ENCODE measurements around the gene HOXA4.

- TF ChIP-seq, protein P1, sequence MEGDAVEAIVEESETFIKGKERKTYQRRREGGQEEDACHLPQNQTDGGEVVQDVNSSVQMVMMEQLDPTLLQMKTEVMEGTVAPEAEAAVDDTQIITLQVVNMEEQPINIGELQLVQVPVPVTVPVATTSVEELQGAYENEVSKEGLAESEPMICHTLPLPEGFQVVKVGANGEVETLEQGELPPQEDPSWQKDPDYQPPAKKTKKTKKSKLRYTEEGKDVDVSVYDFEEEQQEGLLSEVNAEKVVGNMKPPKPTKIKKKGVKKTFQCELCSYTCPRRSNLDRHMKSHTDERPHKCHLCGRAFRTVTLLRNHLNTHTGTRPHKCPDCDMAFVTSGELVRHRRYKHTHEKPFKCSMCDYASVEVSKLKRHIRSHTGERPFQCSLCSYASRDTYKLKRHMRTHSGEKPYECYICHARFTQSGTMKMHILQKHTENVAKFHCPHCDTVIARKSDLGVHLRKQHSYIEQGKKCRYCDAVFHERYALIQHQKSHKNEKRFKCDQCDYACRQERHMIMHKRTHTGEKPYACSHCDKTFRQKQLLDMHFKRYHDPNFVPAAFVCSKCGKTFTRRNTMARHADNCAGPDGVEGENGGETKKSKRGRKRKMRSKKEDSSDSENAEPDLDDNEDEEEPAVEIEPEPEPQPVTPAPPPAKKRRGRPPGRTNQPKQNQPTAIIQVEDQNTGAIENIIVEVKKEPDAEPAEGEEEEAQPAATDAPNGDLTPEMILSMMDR (conservative IDR thresholded peaks at IDR 0.05; ENCODE audit: low read depth, low read length) = no peak
- TF ChIP-seq RCOR1 (IDR thresholded peaks at IDR 0.05; ENCODE audit: insufficient replicate concordance, low read length) = no peak
- TF ChIP-seq RAD21 (IDR thresholded peaks at IDR 0.05; ENCODE audit: low read length) = no peak
- TF ChIP-seq POLR2A (IDR thresholded peaks at IDR 0.05; ENCODE audit: low read depth, low read length) = no peak
- TF ChIP-seq NFE2L2 (IDR thresholded peaks at IDR 0.05; ENCODE audit: low read depth, low read length) = no peak
- no peak for TF ChIP-seq FOS (IDR thresholded peaks at IDR 0.05; ENCODE audit: low read depth, low read length)
- no peak for TF ChIP-seq BHLHE40 (IDR thresholded peaks at IDR 0.05; ENCODE audit: low read depth, low read length)
- no peak for TF ChIP-seq MAFK (IDR thresholded peaks at IDR 0.05; ENCODE audit: low read depth, low read length)
These were observed 23.0 kb upstream of the HOXA4 start for GRCh38 chr7:27153526-27153925.

Data from IMR-90 (cell line).